WI38 (cell line): ENCODE results near the gene B4GALNT3.

Source experiments
- H3K4me3 ChIP-seq: 2 replicates; pipeline ENCODE4 v1.5.1; 2011; ENCODE audit warnings: low read depth, mild to moderate bottlenecking, control low read depth, low read length
- CTCF ChIP-seq: IDR thresholded peaks from 2 replicates; pipeline ENCODE4 v1.5.1; 2012; ENCODE audit warnings: low read depth, mild to moderate bottlenecking, control low read depth, low read length

B4GALNT3 gene

GRCh38 chr12:560691-561390 is 101.1 kb downstream of the B4GALNT3 start:
- no peak for TF ChIP-seq CTCF
- no peak overlapping the region for H3K4me3 ChIP-seq

GRCh38 chr12:561391-561705 is 101.6 kb downstream of the B4GALNT3 start:
- H3K4me3 ChIP-seq = no peak overlapping the region
- no peak for TF ChIP-seq CTCF

- no peak for TF ChIP-seq CTCF
- no peak overlapping the region for H3K4me3 ChIP-seq
Measured at GRCh38 chr12:561908-562593, 102.3 kb downstream of the B4GALNT3 start.

- H3K4me3 ChIP-seq = no peak overlapping the region
- no peak for TF ChIP-seq CTCF
Measured at GRCh38 chr12:562634-563033, 102.9 kb downstream of the B4GALNT3 start.

- no peak overlapping the region for H3K4me3 ChIP-seq
- no peak for TF ChIP-seq CTCF
Measured at GRCh38 chr12:563250-563781, 103.6 kb downstream of the B4GALNT3 start.

- no peak overlapping the region for H3K4me3 ChIP-seq
Measured at GRCh38 chr12:563787-564298, 104.1 kb downstream of the B4GALNT3 start.

More at GRCh38 chr12:563787-564298, 104.1 kb downstream of the B4GALNT3 start:
- TF ChIP-seq CTCF = no peak
